ENCODE measurements around the gene ADGRG6. TPM values are rescaled to one million over a fixed set of nuclear protein-coding genes. Genes with fewer than 3 reads are reported as not detected.

ADGRG6 gene
- total RNA-seq, 4 donors from 2014 or later = 22.3 to 56.5 (median 26.0) TPM

DNA sequence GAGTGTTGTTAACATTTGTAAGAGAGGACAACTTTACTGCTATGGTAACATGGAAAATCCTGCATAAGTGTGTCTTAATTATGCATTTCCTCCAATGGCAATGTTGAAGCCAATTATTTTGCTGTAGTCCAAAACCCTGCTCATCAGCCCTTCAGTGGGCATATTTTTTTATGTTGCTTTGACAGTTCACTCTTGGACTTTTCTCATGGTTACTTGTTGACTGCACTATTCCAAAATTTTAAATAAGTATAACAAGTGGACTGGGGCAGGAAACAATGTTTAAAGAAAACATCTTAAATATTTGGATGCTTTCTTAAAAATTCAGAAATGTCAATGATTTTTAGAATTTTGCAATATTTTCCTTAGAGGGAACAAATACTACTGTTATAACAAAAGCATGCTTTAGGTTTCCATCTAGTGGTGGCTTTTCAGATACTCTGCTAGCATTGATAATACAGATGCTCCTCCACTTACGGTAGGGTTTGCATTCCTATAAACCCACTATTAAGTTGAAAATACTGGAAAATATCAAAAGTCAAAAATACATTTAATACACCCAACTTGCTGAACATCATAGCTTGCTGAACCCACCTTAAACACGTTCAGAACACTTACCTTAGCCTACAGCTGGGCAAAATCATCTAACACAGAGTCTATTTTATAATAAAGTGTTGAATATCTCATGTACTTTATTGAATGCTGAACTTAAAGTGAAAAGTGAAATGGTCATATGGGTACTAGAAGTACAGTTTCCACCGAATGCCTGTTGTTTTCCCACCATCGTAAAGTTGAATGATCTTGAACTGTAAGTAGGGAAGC is 86.4 kb downstream of the ADGRG6 start:
- peaks cover 0 to 8% (median 0%) of the 10 kb centered on the region in 3 donors for H3K36me3 ChIP-seq
- no peaks in the 10 kb centered on the region for H3K4me1 ChIP-seq
- DNase-seq = no peak
- intact Hi-C loops (cut with DNase I) = loop anchor here (10.0 kb wide), 1 partner anchor 233 kb away; no protein-coding TSS in a partner anchor
- TF ChIP-seq, protein P1, sequence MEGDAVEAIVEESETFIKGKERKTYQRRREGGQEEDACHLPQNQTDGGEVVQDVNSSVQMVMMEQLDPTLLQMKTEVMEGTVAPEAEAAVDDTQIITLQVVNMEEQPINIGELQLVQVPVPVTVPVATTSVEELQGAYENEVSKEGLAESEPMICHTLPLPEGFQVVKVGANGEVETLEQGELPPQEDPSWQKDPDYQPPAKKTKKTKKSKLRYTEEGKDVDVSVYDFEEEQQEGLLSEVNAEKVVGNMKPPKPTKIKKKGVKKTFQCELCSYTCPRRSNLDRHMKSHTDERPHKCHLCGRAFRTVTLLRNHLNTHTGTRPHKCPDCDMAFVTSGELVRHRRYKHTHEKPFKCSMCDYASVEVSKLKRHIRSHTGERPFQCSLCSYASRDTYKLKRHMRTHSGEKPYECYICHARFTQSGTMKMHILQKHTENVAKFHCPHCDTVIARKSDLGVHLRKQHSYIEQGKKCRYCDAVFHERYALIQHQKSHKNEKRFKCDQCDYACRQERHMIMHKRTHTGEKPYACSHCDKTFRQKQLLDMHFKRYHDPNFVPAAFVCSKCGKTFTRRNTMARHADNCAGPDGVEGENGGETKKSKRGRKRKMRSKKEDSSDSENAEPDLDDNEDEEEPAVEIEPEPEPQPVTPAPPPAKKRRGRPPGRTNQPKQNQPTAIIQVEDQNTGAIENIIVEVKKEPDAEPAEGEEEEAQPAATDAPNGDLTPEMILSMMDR (IDR thresholded peaks at IDR 0.05) = peak; percentile 13 to 74 (median 50)
- TF ChIP-seq POLR2A (IDR thresholded peaks at IDR 0.05) = no peak
- H3K27me3 ChIP-seq = no peaks in the 10 kb centered on the region
- no peak overlapping the region for H3K27ac ChIP-seq
- H3K4me3 ChIP-seq = no peak overlapping the region
- no peaks in the 10 kb centered on the region for H3K9me3 ChIP-seq
- 28 to 34% methylated on average over 4 of the region's 4 CpGs for WGBS, 2 donors

DNA sequence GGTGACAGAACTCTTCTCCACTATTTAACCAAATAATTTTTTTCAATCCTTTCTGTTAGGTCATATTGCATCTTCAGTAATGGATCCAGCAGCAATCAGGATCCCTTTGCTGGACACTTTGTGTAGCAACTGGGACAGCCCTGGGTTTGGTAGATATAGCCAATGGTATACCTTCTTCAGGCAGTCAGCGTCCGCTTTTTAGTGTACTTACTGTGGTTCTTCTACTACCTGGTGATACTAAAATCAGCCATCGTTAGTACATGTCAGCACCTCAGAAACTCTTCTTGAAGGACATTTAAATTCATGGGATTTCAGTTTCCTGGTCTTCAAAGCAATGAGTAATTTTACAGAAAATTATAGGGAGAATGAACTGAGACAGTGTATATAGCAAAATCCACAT is 93.5 kb downstream of the ADGRG6 start:
- intact Hi-C loops (cut with DNase I) = no loop called here
- 71 to 100% methylated on average over 3 of the region's 3 CpGs for WGBS, 2 donors
- H3K9me3 ChIP-seq = no peaks in the 10 kb centered on the region
- DNase-seq = no peak
- H3K36me3 ChIP-seq = peaks cover 0 to 26% (median 0%) of the 10 kb centered on the region in 3 donors
- TF ChIP-seq, protein P1 (IDR thresholded peaks at IDR 0.05) = no peak
- no peak for TF ChIP-seq POLR2A (IDR thresholded peaks at IDR 0.05)
- no peaks in the 10 kb centered on the region for H3K4me1 ChIP-seq
- H3K4me3 ChIP-seq = no peak overlapping the region
- H3K27me3 ChIP-seq = no peaks in the 10 kb centered on the region
- no peak overlapping the region for H3K27ac ChIP-seq

DNA sequence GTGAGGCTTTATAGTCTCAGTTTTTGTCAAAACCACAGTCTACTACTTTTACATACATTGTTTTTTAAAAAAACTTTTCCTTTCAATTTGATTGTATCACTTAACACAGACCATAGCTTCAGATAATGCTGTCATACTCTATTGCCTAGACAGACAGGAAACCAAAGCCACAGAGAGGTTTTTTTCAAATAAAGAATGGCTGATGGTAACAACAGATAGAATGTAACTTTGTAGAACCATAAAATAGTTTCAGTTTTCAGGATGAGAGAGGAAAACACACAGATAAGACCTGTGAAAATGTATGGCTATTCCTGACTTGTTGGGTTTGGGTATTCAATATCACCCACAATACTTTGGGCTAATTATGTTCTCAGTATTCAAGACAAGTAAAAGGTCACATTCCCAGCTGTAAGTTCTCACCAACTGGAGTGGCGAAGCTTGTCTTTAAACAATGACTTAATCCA is 94.0 kb downstream of the ADGRG6 start:
- no peaks in the 10 kb centered on the region for H3K4me1 ChIP-seq
- H3K36me3 ChIP-seq = peaks cover 0 to 31% (median 0%) of the 10 kb centered on the region in 3 donors
- intact Hi-C loops (cut with DNase I) = no loop called here
- H3K4me3 ChIP-seq = no peak overlapping the region
- H3K27ac ChIP-seq = no peak overlapping the region
- H3K9me3 ChIP-seq = no peaks in the 10 kb centered on the region
- WGBS, 2 donors = 75 to 85% methylated on average over 1 of the region's 1 CpG
- no peak for DNase-seq
- TF ChIP-seq, protein P1 (IDR thresholded peaks at IDR 0.05) = no peak
- TF ChIP-seq POLR2A (IDR thresholded peaks at IDR 0.05) = no peak
- no peaks in the 10 kb centered on the region for H3K27me3 ChIP-seq

DNA sequence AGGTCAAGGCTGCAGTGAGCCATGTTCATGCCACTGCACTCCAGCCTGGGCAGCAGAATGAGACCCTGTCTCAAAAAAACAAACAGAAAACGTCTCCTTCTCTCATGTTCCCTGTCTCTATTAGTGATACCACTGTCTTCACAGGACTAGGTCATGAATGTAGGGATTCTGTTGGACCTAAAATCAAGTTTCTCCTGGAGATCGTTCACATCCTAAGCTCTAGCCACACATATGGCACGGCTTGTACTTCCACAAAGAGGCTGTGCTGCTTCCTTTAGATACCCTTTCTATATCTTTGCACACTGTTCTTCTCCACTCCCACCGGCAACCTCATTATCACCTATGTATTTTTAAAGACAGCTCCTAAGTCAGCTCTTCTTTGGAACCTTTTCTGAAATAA is 96.5 kb downstream of the ADGRG6 start:
- TF ChIP-seq POLR2A (IDR thresholded peaks at IDR 0.05) = no peak
- TF ChIP-seq, protein P1 (IDR thresholded peaks at IDR 0.05) = no peak
- H3K27me3 ChIP-seq = no peaks in the 10 kb centered on the region
- H3K27ac ChIP-seq = no peak overlapping the region
- intact Hi-C loops (cut with DNase I) = no loop called here
- 76 to 95% methylated on average over 4 of the region's 4 CpGs for WGBS, 2 donors
- DNase-seq = no peak
- no peaks in the 10 kb centered on the region for H3K4me1 ChIP-seq
- no peak overlapping the region for H3K4me3 ChIP-seq
- no peaks in the 10 kb centered on the region for H3K9me3 ChIP-seq
- H3K36me3 ChIP-seq = peaks cover 0 to 46% (median 0%) of the 10 kb centered on the region in 3 donors

DNA sequence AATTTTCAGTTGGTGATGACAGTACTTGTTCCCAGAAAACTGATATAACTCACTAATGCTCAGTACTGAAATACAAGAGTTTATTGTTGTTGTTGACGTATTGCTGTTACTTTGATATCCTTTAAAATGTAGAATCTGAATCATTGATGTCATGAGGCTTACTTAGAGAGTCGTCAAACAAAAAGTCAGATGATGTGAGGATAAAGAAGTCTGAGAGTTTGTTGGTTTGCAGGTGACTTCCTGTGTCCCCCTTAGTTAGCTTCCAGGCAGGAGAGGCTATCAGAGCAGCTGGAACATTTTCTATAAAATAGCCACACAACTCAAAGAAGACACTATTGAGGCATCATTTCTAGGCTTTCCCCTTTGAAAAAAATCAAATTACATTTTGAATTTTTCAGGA is 97.9 kb downstream of the ADGRG6 start:
- Histone ChIP-seq H3K4me1 (no peaks in the 10 kb centered on the region), H3K27me3 (no peaks in the 10 kb centered on the region), H3K9me3 (no peaks in the 10 kb centered on the region), H3K27ac (no peak overlapping the region), H3K4me3 (no peak overlapping the region), H3K36me3 (peaks cover 0 to 49% (median 0%) of the 10 kb centered on the region in 3 donors)
- 81 to 87% methylated on average over 2 of the region's 2 CpGs for WGBS, 2 donors
- TF ChIP-seq POLR2A (IDR thresholded peaks at IDR 0.05) = no peak
- TF ChIP-seq, protein P1 (IDR thresholded peaks at IDR 0.05) = no peak
- no peak for DNase-seq
- intact Hi-C loops (cut with DNase I) = no loop called here

Data from esophagus squamous epithelium (tissue), 5 donors.